AG08395 (cell line): ENCODE results near the gene TUG1.

ENCODE experiments used
- DNase-seq: peaks from one replicate; pipeline ENCODE4 v3.0.0; 2012; ENCODE audit warnings: mixed read lengths, low spot score

Gene TUG1

DNA sequence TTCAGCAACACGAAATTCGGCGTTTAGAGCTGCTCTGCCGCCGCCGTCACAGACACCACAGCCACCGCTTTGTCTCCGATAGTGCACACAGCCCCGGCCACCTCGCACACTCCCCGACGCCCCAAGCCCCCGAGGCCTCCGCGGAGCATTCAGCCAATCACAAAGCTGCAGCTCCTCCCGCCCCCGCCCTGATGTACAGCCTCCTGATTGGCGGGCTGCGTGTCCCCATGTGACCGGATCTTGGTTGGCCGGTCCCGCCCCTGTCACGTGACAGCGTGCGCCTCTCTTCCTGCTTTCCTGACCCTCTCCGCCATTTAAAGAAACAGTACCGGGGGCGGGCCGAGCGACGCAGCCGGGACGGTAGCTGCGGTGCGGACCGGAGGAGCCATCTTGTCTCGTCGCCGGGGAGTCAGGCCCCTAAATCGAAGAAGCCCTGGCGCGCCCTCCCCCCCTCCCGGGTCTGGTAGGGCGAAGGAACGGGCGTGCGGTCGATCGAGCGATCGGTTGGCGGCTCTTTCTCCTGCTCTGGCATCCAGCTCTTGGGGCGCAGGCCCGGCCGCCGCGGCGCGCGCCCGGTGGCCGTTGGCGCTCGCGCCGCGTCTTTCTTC lies at the start of gene TUG1:
TUG1 (plus strand) TSS at position 342 of the 608 bp plus-strand sequence.
- peak; percentile 99 for DNase-seq

DNA sequence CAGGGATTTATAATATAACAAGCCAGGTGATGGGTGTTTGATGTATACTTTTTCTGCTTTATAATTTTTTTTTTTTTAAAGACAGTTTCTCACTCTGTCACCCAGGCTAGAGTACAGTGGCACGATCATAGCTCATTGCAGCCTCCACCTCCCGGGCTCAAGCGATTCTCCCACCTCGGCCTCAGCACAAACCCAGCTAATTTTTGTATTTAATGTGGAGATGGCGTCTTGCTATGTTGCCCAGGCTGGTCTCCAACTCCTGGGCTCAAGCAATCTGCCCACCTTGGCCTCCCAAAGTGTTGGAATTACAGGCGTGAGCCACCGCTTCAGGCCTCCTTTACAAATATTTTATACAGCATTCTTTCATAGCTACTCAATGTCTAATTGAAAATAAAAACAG lies 49.1 kb upstream of the TUG1 start:
- DNase-seq = no peak

DNA sequence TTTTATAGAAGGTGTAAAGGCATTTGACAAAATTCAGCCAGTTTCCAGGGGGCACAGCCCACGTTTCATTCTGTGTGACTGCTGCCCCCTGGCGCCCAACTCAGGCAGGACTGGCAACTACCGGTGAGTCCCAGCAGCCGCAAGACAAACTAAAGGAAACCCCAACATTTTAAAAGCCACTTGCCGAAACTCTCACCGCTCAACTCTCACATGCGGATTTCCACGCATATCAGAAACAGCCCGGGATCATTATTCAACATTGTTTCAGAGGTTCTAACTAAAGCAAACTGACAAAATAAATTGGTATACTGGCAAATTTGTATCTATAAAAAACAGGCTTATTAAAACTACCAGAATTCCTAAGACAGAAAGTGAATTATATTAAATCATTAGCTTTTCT lies 48.7 kb upstream of the TUG1 start:
- peak; percentile 81 for DNase-seq

DNA sequence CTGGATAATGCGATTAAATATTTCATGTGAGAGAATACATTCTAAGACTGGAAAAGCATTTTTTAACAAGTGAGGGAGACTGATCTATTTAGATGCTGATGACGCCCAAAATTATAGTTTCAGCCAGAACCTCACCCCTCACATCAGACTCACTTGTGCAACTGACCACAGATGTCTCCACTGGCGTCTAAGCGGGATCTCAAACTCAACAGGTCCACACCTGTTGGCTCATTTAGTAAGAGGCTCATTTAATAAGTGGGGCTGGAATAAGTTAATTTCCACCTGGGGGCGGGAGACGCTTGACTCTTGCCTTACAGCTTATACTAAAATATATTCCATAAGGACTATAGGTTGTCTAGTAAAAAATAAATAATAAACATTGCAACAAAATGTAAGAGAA lies 48.0 kb upstream of the TUG1 start:
- DNase-seq = no peak

DNA sequence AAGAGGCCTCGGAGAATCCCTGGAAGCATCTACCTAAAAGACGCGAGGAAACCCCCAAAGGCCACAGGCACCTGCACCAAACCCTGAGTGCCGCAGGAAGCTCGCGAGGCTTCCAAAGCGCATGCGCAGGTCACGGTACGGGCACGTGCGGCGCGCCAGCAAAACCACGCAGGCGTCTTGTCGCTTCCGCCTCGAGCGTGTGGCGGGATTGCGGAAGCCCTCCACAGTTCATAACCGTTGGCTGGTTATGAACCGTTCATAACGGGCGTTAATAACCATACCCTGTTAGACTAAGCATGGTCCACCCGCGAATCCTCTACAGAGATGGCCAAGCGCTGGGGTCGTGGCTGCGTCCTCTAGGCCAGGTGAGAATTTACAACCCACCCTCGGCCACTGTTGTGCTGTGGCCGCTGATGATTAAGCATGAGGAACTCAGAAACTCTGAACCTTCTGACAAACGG lies 46.9 kb upstream of the TUG1 start:
- peak; percentile 61 for DNase-seq

DNA sequence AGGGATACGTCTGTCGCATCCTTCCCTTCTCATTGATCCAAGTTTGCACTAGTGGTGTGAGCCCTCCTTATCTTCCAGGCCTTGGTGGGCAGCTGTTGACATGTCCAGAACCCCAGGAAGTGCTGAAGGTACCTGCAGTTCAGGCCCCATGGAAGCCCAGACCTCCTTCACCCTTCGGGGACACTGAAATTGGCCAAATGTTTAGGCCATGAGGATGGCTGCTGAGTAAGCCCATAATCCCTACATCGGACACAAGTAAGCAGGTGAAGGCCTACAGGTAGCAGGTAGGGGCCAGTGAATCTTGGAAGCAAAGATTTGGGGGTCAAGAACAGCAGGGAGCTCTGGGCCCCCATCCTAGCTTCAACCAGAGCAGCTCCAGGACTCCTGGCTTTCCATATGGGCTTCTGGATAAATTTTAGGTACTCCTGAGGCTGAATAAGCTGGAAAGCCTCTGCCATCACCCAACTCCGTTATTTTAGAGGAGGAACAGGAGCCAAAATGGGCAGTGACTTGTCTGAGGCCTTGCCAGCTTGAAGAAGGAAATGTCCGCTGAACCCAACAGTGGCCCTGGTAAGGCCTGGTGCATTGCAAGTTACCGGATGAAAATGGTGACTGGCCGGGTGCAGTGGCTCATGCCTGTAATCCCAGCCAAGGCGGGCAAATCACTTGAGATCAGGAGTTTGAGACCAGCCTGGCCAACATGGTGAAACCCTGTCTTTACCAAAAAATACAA lies 45.7 kb upstream of the TUG1 start:
- no peak for DNase-seq

DNA sequence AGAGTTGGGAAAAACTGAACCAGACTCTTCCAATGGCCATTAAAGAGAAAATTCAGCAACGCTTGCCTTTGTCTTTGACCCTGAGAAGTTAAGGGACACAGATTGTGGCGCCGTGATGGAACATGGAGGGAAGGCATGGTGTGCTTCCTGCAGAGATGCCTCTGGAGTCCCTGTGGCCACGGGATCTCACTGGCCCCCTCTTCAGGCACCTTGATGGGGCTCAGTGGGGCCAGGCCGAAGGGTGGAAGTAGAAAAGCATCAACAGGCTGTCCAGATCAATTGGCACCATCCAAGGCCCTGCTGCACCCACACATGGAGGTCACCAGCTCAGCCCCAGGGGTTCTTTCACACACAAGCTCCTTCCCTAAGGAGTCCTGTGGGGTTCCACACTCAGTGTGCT lies 43.4 kb upstream of the TUG1 start:
- DNase-seq = no peak

DNA sequence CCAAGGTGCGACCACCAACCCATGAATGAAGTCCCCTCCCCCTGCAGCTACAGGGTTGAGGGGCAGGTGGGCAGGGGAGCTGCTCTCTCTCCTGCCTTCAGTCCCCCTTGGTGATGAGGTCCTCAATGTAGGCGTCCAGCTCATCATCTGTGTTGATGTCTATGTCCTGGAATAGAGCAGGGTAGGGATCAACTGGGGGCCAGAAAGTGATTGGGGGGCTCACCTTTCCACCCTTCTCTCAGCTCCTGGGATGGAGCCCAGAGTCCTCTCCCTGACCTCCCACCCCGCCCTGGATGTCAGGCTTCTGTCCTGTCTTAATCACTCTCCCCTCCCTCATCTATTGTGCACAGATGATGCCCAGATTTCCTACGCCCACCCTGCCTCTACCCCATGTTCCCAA lies 42.4 kb upstream of the TUG1 start:
- no peak for DNase-seq

DNA sequence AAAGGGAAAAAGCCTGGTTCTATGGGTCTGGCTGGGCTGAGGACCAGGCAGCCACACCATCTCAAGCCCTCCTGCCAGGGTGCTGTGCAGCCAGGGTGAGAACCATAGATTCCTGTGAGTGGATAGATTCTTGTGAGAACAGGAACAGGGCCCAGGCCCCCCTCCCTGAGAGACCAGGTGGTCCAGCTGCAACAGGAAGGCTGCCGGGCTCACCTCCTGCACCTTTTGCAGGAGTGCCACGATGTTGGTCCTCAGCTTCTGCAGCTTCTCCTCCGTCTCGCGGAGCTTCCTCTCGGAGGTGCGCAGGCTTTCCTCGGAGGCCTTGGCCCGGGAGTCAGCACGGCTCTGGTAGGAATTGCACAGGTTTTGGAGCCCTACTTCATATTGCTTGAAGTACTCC lies 41.3 kb upstream of the TUG1 start:
- no peak for DNase-seq

DNA sequence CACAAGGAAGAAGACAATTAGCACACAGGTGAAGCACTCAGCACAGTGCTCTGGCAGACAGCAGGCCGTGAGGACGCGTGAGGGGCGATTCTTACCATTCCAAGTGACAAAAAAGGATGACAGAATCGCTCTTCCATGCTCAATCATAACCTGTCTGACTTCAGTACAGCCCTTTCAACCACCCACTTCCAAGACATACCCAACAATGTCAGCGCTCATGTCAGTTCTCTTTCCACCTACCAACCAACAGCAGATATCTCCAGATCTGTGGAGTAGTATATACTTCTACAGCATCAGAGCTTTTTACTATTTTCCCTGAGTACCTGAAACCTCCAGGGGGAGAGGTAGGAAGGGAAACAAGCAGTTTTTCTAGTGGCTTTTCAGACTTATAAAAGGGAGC lies 40.7 kb upstream of the TUG1 start:
- DNase-seq = no peak

DNA sequence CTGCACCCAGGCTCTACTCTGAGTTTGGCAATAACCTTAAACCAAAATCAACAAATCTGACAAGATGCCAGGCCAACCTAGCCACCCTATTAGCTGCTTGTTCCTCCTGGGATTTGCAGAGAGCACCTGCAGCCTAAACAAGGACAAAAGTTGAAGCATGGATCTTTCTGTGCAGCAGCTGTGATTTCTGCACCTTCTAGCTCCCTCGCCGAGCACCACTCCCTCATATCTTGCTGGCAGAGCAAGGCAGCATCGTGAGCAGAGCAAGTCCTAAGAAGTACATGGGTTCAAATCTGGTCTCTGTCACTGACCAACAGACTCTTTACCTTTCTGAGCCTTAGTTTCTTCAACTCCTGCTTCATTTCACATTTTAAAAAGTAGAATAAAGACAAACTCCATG lies 38.8 kb upstream of the TUG1 start:
- DNase-seq = no peak

DNA sequence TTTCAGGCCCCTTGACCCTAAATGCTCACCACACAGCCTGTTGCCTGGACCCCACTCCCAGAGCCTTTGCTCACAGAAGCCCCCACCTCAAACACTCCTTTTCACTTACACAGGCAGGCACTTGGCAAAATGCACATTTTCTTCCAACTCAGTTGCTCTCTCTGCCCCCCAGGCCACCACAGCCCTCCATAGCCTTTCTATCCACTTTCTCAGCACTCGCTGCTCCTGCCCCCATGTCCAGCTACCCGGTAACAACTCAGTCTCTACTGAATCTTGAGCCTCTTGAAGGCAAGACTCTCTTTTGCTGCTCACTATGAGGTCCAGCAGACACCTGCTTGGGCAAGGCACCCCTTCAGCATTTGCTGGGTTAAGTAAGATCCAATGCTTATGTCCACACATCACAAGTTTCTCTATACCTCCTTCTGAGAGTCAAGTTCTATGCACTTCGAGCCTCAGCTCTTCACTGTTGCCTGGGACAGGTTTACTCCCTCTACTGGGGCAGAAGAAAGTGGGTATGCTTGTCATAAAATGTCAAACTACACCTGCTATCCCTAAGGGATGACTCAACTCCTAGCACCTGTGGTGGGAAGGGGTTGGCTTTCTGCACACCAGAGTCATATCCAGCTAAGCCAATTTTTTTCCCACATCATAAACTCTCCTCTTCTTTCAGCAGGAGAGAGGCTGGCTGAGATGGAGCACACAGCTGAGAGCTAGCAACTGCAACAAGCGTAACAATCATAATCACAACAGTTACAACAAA lies 37.3 kb upstream of the TUG1 start:
- DNase-seq = no peak

DNA sequence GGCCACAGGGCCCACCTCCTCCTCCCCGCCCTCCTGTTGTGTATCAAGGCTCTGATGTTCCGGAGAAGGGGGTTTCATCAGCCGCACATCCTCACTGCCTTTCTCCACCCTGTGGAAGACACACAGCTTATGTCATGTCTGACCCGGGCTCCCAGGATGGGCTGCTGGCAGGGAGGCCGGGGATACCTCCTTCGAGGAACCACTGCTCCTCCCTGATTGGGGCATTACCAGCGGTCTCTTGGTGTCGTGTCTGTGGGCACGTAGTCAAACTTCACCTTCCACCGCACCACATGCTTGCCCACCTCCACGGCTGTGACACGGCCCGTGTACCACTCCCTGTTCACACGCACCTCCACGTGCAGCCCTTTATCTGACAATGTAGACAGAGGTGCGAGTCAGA lies 36.4 kb upstream of the TUG1 start:
- no peak for DNase-seq

DNA sequence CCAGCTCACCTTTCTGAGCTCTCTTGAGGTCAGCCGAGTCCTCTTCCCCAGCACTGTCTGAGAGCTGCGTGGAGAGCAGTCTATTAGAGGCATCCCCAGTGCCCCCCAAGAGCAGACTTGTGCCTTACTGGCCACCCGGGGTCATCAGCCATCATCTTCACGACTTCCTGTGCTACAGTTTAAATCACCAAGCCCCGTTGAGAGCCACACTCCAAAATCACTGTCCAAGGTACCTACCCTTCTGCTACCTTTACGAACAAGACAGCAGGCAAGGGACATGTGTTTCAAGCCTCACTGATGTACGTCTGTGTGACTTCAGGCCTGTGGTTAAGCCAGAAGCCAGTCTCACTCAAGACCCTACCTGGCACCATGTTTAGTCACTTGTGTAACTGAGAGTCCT lies 35.6 kb upstream of the TUG1 start:
- no peak for DNase-seq

DNA sequence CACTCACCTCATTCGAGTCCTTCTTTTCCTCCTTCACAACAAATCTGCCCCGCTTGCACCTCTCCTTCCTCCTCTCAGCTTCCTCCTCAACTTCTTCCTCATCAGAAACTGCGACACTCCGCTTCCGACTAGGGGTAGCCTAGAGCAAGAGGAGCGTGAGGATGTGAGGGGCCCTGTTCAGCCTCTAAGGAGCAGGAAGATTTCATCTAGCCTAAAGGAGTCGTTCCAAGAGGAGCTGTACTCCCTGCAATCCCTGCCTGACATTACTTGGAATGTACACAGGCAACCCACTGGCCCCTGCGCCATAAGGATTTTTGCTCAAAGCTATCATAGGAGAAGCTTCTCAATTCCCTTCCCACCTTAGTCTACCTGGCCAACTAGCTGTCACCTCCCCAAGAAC lies 35.0 kb upstream of the TUG1 start:
- DNase-seq = no peak

DNA sequence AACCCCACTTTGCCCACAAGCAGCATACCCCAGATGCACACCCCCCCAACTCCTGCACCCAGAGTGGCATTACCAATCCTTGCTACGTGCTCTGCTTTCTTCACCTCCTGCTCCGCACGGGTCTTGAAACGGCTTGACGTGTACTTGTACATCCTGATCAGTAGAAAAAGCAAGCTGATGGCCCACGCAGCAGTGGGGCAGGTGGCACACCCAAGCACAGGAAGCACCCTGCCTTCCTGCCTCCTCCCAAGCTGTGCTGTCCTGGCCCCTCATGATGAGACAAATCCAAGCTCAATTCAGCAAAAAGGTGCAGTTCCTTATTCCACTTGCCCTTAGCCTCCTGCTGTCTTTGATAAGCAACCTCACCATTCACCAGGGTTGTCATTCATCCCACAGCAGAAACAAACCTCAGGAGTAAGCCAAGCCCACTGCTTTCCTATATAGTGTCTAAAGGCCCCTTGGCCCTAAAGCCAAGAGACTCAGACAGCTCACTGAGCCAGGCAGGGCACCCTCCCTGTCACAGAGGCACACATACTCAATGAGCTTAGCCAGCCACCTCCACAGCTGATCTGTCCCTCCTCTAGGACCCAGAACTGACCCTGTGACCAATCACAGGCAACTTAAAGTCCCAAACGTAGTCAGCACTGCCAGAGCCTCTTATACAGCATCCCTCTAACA lies 28.2 kb upstream of the TUG1 start:
- DNase-seq = no peak

DNA sequence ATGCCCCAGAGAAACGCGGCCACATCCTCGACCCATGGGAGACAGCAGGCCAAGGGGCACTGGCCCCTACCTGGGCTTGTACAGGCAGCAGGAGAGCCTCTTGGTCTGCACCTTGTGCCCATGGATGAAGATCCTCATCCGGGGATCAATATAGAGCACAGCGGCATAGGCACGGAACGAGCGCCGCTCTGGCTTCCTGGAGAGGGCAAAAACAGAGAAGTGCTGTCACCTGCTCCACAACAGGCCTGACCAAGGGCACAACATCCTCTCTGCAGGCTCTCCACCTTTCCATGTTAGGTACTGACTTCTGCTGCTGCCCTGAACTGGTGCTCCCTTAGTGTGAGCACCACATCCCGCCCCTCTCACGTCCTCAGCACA lies 27.7 kb upstream of the TUG1 start:
- no peak for DNase-seq

DNA sequence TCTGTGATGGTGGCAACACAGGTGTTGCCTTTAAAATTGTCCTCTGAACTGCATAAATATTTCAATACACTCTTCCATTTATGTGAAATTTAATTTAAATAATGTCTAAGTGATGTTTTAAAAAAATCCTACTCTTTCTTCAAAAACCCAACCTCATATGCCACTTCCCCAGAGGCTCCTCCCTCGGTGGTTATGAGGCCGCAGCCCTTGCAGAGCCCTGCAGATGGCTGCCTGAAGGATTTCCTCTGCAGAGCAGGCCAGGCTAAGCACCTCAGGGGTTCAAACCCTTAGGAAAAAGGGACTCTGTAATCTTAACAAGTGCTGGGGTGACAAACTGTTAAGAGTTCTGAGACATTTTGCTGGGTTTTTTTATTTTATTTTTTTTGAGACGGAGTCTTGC lies 25.7 kb upstream of the TUG1 start:
- DNase-seq = no peak

DNA sequence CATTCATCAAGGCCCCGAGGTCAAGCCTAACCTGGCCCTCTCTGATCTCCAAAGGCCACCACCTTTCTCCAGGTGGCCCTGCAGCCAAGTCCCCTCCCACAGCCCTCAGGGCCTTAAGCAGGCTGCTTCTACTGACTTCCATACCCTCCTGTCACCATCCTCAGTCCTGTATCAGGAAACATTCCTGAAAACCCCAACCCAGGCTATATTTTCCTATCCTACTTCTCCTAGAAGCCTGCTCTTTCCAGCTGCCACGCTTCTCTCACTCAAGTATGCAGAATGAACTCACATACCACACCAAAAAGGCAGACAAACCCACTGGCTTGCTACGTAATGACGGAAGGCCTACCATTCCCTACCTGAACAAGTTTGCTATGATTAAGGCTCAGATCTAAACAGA lies 24.1 kb upstream of the TUG1 start:
- no peak for DNase-seq

DNA sequence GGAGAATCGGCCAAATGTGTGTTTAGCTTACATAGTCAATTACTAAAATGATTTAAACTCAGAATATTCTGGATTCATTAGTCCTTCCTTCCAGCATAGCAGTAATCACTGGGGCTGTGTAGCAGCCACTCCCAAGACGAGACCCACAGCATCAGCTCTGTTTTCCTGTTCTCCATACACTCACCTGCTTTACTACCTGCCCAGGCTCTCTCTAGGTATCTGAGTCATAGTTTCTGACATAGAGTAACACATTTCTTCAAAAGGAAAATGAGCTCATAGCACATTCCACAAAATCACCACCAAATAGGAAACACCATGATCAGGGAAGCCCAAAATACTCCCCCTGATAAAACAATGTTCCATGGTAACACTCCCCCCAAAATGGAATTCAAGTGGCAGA lies 23.4 kb upstream of the TUG1 start:
- no peak for DNase-seq

DNA sequence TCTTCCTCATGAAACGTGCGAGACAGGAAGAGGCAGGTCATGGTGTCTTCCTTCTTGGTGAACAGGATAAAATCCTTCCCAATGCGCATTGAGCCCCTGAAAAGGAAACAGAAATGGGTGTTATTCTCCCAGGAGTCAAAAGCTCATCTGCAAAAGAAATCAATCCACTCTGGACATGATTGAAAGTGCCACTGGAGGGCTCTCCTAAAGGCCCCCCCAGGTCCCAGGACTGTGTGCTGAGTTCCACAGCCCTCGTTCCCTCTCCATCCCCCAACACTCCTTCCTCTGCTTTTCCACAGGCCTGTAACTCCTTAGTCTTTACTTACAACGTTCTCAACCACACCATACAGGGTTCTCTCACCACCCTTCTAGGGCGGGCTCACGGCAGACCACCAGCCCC lies 22.7 kb upstream of the TUG1 start:
- DNase-seq = no peak

DNA sequence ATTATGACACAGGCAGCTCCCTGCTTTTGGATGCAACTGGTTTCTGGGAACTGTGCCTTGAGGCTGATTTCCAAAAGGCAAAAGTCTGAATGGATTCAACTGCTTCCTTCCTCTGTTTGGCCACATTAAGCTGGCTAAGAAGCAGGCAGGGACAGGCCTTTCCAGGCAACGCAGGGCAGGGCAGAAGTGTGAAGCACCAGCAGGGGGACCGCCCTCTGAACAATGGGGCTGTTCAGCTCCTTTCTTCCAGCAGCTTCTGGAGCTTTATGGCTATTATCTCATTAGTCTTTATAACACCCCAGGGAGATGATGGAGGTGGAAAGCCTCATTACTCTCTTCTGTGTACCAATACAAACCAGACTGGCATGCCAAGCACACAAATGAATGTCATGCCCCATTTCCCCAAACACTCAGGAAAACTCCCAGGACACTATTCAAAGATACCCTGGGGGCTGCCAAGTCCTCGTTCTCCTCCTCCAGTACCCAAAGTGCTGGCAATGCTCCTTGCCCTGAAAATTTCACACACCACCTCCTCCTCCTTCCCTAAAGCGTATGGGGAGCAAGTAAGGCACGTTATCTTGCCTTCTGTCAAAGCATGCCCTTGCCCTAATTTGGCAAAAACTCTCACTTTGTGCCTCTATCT lies 21.8 kb upstream of the TUG1 start:
- no peak for DNase-seq
